ENCODE data around the gene UGCG.
"Not testable (repeated sequence)": the region's sequence is repeated elsewhere in the genome, so short reads cannot be mapped to it uniquely, and the experiment has no call there.

Gene UGCG

DNA sequence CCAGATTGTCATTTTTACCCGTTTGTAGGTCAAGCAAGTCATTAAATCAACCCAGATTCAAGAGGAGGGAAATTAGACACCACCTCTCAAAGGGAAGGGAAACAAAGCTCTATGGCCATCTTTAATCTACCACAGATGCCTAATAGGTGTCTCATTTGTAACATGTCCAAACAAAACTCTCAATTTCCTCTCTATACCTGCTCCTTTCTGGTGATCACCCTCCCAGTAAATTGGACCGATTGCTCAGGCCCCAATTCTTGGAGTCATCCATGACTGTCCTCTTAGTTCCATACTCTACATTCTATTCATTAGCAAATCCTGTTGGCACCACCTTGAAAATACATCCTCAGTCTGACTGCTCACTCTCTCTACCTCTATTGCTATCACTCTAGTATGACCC lies 22.1 kb upstream of the UGCG start:
- TF ChIP-seq, protein P1, sequence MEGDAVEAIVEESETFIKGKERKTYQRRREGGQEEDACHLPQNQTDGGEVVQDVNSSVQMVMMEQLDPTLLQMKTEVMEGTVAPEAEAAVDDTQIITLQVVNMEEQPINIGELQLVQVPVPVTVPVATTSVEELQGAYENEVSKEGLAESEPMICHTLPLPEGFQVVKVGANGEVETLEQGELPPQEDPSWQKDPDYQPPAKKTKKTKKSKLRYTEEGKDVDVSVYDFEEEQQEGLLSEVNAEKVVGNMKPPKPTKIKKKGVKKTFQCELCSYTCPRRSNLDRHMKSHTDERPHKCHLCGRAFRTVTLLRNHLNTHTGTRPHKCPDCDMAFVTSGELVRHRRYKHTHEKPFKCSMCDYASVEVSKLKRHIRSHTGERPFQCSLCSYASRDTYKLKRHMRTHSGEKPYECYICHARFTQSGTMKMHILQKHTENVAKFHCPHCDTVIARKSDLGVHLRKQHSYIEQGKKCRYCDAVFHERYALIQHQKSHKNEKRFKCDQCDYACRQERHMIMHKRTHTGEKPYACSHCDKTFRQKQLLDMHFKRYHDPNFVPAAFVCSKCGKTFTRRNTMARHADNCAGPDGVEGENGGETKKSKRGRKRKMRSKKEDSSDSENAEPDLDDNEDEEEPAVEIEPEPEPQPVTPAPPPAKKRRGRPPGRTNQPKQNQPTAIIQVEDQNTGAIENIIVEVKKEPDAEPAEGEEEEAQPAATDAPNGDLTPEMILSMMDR (IDR thresholded peaks at IDR 0.05; ENCODE audit: extremely low read depth, missing control alignments) = no peak
- DNase-seq (ENCODE audit: low spot score) = no peak

DNA sequence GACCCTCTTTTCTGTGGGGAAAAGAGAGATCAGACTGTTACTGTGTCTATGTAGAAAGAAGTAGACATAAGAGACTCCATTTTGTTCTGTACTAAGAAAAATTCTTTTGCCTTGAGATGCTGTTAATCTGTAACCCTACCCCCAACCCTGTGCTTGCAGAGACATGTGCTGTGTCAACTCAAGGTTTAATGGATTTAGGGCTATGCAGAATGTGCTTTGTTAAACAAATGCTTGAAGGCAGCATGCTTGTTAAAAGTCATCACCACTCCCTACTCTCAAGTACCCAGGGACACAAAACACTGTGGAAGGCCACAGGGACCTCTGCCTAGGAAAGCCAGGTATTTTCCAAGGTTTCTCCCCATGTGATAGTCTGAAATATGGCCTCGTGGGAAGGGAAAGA lies 21.3 kb upstream of the UGCG start:
- not testable (repeated sequence) for DNase-seq (ENCODE audit: low spot score)

DNA sequence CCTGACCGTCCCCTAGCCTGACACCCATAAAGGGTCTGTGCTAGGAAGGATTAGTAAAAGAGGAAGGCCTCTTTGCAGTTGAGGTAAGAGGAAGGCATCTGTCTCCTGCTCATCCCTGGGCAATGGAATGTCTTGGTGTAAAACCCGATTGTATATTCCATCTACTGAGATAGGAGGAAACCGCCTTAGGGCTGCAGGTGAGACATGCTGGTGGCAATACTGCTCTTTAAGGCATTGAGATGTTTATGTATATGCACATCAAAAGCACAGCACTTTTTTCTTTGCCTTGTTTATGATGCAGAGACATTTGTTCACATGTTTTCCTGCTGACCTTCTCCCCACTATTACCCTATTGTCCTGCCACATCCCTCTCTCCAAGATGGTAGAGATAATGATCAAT lies 20.9 kb upstream of the UGCG start:
- DNase-seq (ENCODE audit: low spot score) = not testable (repeated sequence)

DNA sequence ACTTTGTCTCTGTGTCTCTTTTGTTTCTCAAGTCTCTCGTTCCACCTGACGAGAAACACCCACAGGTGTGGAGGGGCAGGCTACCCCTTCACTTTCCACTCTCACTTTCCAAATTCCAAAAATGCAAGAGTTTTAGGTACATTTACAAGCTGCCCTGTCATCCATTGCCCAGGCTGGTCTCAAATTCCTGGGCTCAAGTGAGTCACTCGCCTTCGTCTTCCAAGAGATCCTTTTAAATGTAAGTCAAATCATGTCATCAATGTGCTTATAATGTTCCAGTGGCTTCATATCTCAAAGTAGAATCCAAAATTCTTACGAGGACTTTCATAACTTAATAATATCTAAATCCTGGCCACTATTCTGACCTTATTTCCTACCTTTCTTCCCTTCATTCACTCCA lies 20.4 kb upstream of the UGCG start:
- no peak for DNase-seq (ENCODE audit: low spot score)
- TF ChIP-seq, protein P1 (IDR thresholded peaks at IDR 0.05; ENCODE audit: extremely low read depth, missing control alignments) = no peak

DNA sequence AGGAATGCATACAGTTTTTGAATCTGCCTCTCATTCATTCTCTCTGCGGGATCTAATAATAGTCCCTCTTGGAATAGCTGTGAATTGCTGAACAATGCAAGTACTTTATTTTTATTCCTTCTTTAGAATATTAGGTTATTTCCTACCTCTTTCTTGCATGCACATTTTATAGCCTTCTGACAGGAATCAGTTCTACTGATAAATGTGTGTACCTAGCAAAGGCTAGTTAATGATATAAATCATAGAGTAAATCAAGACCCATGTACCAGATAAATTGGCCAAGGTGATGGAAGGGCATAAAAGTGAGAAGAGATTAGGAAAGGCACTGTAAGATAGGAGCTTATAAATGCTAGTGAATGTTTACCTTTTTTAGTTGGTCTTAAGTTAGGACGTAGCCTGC lies 19.2 kb upstream of the UGCG start:
- TF ChIP-seq, protein P1 (IDR thresholded peaks at IDR 0.05; ENCODE audit: extremely low read depth, missing control alignments) = no peak
- DNase-seq (ENCODE audit: low spot score) = no peak

DNA sequence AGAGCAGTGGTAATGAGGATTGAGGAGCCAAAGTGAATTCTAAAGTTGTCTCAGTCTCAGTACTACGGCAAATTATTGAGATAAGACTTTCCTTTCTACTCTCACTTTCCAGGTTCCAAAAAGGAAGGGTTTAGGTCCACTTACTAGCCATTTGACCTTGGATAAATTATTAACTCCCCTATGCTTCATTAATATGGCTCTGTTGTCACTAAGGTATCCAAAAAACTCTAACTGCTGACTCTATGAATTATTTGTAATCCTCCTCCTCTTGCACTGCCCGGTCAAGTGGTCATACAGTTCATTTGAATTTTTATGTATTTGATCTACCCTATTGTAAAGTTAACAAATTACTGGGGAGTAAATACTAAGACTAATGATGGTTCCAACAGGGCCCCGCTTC lies 17.7 kb upstream of the UGCG start:
- TF ChIP-seq, protein P1 (IDR thresholded peaks at IDR 0.05; ENCODE audit: extremely low read depth, missing control alignments) = no peak

DNA sequence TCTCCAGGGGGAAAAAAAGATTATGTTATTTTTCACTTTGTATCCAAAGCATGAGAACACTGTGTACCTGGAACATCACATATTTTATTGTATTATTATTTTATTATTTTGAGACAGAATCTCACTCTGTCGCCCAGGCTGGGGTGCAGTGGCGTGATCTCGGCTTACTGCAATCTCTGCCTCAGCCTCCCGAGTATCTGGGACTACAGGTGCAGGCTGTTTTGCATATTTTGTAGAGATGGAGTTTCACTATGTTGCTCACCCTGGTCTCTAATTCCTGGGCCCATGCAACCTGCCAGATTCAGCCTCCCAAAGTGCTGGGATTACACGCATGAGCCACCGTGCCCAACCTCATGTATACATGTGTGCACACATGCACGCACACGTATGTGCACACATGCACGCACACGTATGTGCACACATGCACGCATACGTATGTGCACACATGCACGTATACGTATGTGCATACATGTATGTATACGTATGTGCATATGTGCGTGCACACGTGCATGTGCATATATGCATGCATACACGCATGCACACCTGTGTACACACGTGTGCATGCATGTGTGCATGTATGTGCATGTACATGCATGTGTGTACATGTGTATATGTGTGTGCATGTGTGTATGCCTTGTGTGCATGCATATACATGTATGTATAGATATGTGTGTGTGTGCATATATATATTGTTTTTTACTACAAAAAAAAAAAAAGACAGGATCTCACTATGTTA lies 9.5 kb upstream of the UGCG start:
- TF ChIP-seq, protein P1 (IDR thresholded peaks at IDR 0.05; ENCODE audit: extremely low read depth, missing control alignments) = no peak
- DNase-seq (ENCODE audit: low spot score) = no peak

More for the DNA sequence above, 17.7 kb upstream of the UGCG start:
- DNase-seq (ENCODE audit: low spot score) = no peak

DNA sequence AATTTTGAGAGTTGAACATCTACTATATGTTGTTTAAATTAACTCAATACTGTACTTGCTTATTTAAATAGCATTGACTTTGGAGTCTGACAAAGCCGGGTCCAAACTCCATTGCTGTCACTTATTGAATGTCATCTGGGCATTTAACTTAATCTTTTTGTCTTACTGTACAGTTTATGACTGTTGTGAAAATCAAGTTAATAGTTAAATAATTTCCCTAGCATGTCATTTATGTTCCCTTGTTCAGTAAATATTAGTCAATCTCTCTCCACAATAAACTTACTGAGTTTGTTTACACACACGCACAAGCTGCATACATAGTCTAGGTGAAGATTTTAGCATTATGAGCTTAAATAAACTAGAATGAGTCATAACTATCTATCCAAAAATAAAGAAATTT lies 6.3 kb upstream of the UGCG start:
- TF ChIP-seq, protein P1 (IDR thresholded peaks at IDR 0.05; ENCODE audit: extremely low read depth, missing control alignments) = no peak
- no peak for DNase-seq (ENCODE audit: low spot score)

DNA sequence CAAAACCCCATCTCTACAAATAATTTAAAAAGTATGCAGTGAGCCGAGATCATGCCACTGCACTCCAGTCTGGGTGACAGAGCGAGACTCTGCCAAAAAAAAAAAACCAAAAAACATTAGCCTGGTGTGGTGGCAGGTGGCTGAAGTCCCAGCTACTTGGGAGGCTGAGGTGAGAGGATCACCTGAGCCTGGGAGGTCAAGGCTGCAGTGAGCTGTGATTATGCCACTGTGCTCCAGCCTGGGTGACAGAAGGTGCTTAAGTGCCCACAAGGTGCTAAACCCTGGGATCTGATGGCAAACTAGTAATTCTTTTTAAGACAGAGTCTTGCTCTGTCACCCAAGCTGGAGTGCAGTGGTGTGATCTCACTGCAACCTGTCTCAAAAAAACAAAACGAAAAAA lies 5.7 kb upstream of the UGCG start:
- DNase-seq (ENCODE audit: low spot score) = not testable (repeated sequence)

Data from GM20000 (cell line).